ENCODE results near the gene STRBP. TPM values are rescaled to one million over a fixed set of nuclear protein-coding genes. Genes with fewer than 3 reads are reported as not detected.

STRBP gene
- total RNA-seq, 1 experiment from 2014 or later = 96.3 TPM

GRCh38 chr9:123135430-123135829 is 133.0 kb downstream of the STRBP start (continued):
- TF ChIP-seq ZNF425 (CRISPR knock-in tag; conservative IDR thresholded peaks at IDR 0.05) (no peak), NR1H2 (CRISPR knock-in tag; IDR thresholded peaks at IDR 0.05) (no peak), ZNF281 (CRISPR knock-in tag; IDR thresholded peaks at IDR 0.05) (no peak), ZNF138 (CRISPR knock-in tag; conservative IDR thresholded peaks at IDR 0.05) (no peak), ZNF512 (CRISPR knock-in tag; IDR thresholded peaks at IDR 0.05; ENCODE audit: borderline replicate concordance) (no peak), MXD4 (CRISPR knock-in tag; IDR thresholded peaks at IDR 0.05; ENCODE audit: borderline replicate concordance) (no peak), ESRRA (CRISPR knock-in tag; IDR thresholded peaks at IDR 0.05; ENCODE audit: borderline replicate concordance) (no peak), E2F1 (CRISPR knock-in tag; IDR thresholded peaks at IDR 0.05) (no peak)

GRCh38 chr9:123132696-123133095 is 135.7 kb downstream of the STRBP start:
- POLR2A ChIA-PET = no interaction called here
- no peak for DNase-seq (ENCODE audit: low spot score)
- CTCF ChIA-PET = no interaction called here

More at GRCh38 chr9:123132696-123133095, 135.7 kb downstream of the STRBP start:
- no peaks in the 10 kb centered on the region for H3K27me3 Mint-ChIP-seq (ENCODE audit: low read depth)
- peaks cover 18% of the 10 kb centered on the region for H3K36me3 Mint-ChIP-seq
- no peak for ATAC-seq
- H3K9me3 Mint-ChIP-seq = no peaks in the 10 kb centered on the region
- no peak overlapping the region for H3K27ac Mint-ChIP-seq
- no peak overlapping the region for H3K4me3 Mint-ChIP-seq
- H3K4me1 Mint-ChIP-seq = no peaks in the 10 kb centered on the region
- TF ChIP-seq USF2 (CRISPR knock-in tag; IDR thresholded peaks at IDR 0.05) (no peak), E2F5 (CRISPR knock-in tag; IDR thresholded peaks at IDR 0.05) (no peak), TCF7 (CRISPR knock-in tag; IDR thresholded peaks at IDR 0.05; ENCODE audit: low read depth) (no peak), ZNF416 (CRISPR knock-in tag; IDR thresholded peaks at IDR 0.05) (no peak), SP1 (CRISPR knock-in tag; conservative IDR thresholded peaks at IDR 0.05) (no peak), ARID4B (CRISPR knock-in tag; IDR thresholded peaks at IDR 0.05; ENCODE audit: borderline replicate concordance) (no peak), OVOL2 (CRISPR knock-in tag; IDR thresholded peaks at IDR 0.05; ENCODE audit: borderline replicate concordance) (no peak), CBFB (CRISPR knock-in tag; IDR thresholded peaks at IDR 0.05; ENCODE audit: low read depth) (no peak), ATF3 (CRISPR knock-in tag; conservative IDR thresholded peaks at IDR 0.05) (no peak), FOXJ3 (CRISPR knock-in tag; IDR thresholded peaks at IDR 0.05; ENCODE audit: borderline replicate concordance) (no peak), MLX (CRISPR knock-in tag; IDR thresholded peaks at IDR 0.05) (no peak), HMGA2 (CRISPR knock-in tag; IDR thresholded peaks at IDR 0.05) (no peak), NFYB (CRISPR knock-in tag; conservative IDR thresholded peaks at IDR 0.05; ENCODE audit: low read depth) (no peak)
